CD4-positive, alpha-beta T cell treated with Interleukin-6 at 100 ng/mL for 8 hours (primary cell): Measurements from ENCODE around the gene ENDOV.

Experiments
- DNase-seq: peaks from one replicate; pipeline ENCODE4 v3.0.0-alpha.2; 2020; ENCODE audit warnings: mixed read lengths, low spot score

The ENDOV gene

DNA sequence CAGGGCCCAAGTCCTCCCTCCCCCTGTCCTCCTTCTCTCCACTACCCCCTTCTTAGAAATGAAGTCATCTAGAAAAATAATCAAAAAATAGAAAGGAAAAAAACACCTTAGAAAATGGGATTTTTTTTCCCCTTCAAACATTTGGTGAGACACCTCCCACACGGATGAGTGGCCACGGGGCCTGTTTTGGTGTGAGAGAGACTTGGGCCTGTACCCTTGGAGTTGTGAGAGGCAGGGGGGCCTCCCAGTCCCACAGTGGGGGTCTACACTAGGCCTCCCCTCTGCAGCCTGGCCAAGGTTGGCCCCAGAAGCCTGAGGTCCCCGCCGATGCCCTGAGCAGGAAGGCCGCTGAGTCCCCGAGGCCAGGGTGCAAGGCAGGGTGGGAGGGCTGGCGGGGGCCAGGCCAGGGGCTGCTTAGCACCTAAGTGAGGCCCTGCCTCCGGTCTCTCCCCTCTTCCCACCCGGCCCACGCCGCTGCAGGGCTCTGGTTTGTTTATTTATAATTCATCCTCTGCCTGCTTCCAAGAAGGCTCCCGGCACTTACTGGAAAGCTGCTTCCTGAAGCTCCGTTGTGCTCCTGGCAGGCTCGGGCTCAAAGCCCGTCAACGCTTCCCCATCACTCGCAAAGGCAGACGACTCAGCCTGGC, 35.1 kb downstream of the ENDOV start:
- no peak for DNase-seq

- DNase-seq: no peak
These were observed 36.3 kb downstream of the ENDOV start for GRCh38 chr17:80451104-80451775.

GRCh38 chr17:80452173-80452915, 37.4 kb downstream of the ENDOV start:
- no peak for DNase-seq

DNA sequence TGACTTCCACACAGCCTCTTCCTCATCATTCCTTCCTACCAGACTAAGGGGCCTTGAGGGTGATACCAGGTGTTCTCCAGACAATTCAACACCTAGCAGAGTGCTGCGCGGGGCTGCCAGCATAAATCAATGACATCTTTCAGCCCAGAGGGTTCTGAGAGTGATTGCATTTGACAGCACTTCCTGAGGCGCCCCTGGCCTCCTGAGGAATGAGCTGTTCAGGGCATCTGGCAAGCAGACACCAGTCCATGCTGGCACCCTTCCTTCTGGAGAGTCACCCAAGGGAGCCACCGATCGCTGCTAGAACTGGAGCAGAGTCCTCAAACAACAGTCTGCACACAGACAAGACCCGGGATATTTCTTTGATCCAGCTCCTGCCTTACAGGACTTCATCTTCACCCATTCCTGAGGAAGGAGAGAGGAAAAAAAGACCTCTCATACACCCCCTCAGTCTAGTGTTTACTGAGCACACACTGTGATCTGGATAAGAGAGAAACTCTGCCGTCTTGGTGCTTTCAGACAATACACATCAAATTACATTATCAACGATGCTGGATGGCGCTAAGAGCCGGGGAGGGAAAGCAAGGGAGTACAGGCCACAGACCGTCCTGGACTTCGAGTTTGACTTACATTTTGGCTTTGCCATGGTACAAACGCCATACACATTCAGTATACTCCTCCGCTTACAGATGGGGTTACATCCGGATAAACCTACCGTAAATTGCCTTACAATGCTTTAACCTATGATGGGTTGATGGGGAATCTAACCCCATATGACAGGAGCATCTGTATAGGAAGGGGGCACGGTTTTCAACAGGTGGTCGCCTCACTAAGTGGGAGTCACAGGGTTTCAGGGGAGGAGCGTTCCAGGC, 38.4 kb downstream of the ENDOV start:
- DNase-seq: no peak

DNA sequence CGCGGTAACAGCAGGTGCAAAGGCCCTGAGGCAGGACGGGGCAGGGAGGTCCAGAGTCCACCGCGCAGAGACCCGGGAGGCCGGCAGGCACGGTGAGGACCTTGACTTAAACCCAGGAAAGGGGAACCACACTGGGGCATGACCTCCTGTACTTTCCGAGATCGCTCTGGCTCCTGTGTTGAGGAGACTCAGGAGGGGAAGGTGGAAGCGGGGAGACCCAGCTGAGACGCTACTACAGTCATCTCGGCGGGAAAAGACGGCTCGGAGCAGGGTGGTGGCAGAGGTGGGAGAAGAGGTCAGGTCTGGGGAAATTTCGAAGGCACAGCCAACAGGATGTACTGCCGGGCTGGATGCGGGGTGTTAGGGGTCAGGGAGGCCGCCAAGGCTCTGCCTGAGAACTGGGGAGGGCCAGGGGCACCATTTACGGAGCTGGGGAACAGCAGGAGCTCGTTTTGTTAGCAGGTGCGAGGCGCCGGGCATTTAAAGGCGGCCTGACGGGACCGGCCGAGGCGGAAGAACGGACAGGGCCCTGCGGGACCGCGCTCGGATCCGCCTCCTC, 39.1 kb downstream of the ENDOV start:
- no peak for DNase-seq

DNA sequence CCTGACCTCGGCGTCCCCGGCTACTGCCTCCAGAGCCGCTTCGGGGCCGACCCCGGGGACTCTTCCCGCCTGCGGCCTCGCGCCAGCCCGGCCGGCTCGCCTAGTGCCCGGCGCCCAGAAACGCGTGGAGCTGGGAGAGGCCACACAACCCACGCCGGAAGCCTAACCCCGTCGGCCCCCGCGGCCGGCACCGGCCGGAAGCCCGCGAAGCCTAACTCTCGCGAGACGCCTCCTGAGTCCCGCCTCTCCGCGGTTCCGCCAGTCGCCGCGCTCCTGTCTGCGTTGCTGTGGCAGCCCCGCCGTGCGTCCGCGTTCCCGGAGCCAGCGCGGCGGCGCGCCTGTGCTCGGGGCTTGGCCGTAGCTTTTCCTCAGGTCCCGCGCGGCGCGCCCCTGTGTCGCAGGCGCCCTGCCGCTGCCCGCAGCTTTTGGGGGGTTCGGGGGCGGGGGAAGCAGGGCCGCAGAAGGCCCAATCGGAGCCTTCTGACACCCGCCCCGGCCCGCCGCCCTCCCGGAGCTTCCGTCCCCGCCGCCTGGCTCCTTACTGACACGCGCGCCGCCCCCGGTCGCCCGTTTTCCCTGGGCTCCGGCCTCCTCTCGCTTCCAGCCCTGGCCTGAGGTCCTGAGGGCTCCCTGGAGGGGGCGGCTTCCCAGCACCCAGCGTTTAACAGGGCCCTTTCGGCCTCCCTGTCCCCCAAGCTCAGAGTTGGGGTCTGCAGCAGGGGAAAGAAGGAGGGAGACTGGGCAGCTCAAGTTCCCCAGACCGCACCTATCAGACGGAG, 39.8 kb downstream of the ENDOV start:
- peak; percentile 97 for DNase-seq

GRCh38 chr17:80455336-80455710, 40.4 kb downstream of the ENDOV start:
- DNase-seq: no peak

- DNase-seq: no peak
These were observed 40.8 kb downstream of the ENDOV start for GRCh38 chr17:80455784-80456183.

DNA sequence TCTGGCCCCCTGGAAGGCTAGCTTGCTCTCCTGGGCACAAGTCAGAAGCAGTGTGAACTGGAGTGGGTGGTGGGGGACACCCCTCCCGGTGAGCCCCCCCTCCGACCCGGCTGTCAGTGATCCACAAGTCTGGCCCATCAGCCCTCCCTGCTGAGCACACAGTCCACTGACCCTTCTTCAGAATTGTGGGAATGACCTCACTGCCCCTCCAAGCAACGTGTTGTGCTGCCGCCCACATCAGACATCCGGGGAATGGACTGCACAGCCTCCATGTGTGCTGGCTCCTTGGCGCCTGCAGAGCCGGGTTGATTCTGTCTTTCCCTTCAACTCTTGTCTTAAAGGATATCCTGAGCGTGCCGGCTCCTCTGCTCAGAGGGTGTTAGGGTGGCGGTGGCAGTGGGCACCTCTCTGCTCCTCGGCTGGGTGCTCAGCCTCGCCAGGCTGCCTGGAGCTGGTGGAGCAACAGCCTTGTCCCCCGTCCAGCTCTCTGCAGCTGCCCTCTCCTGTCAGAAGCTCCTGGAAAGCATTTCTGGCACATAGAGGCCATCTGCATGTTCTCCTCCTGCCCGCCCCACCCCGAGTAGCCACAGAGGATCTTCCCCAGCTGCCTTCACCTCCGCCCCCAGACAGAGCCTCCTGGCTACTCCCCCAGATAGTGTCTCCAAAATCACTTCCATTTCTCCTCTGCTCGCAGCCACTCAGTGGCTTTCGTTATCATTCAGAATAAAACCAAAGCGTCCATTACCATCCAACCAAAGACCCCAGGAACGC, 41.7 kb downstream of the ENDOV start:
- DNase-seq: no peak

- DNase-seq: no peak
These were observed 42.4 kb downstream of the ENDOV start for GRCh38 chr17:80457236-80457856.

DNA sequence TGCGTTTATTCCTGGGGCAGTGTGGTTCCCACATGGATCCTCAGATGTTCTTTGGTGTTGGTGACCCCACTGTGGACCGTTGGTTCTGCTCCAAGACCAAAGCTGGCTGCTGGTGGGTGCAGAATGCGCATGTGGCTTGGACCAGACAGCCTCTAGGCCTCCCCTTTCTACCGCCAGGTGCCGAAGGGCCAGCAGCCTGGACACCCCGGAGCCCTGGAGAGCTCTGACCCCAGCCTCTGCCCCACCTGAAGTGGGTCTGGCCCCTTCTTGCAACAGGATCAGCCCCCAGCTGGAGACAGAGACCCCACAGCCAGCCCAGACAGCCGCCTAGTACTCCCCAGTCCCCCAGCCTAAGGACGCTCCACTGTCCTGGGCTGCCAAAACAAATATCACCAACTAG, 43.0 kb downstream of the ENDOV start:
- DNase-seq: no peak

DNA sequence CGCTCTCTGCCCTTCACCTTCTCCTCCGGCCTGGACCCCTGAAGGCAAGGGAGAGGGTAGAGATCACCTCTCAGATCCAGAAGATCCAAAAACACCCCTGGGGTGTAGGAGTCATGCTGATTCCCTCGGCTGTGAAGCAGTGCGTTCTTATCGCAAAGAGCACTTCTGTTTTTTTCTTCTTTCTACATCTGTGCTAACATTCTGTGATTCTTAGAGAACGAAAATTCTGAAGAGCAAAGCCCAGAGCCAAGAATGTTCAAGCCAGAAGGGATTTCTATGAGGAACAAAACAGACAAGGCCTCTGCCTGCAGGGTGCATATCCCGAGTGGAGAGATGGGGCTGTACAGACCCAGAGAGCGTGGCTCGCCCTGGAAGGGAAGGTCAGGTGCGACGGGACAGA, 44.3 kb downstream of the ENDOV start:
- DNase-seq: no peak

- no peak for DNase-seq
These were observed 45.5 kb downstream of the ENDOV start for GRCh38 chr17:80460429-80460834.

DNA sequence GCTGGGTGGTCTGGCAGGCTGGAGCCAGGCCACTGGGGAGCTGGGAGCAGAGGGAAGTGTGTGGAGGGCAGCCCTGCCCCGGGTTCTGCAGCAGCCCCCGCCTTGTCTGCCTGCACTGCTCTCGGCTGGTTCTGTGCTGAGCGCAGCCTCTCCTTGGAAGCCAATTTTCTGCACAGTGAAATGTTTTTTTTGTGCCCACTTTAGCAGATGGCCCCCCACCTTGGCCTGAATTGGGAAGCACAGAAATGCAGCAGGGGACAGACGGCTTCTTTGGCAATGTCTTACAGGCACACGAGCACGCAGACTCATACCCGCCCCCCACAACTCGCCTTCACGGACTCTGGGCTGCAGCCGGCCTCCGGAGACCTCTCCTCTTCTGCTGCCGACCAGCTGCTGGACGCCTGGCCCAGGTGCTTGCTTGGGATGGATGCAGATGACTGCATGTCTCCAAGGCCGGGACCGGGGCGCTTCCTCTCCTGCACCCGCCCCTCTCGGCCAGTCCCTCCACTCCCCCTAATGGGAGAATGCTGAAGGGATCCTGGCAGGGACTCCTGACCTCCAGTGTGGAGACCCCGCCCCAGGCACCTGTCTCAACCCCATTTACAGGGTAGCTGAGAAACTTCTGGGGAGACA, 46.7 kb downstream of the ENDOV start:
- no peak for DNase-seq

GRCh38 chr17:80463784-80464400, 48.9 kb downstream of the ENDOV start:
- no peak for DNase-seq

- no peak for DNase-seq
These were observed 49.5 kb downstream of the ENDOV start for GRCh38 chr17:80464486-80464885.

GRCh38 chr17:80465327-80465974, 50.5 kb downstream of the ENDOV start:
- no peak for DNase-seq

DNA sequence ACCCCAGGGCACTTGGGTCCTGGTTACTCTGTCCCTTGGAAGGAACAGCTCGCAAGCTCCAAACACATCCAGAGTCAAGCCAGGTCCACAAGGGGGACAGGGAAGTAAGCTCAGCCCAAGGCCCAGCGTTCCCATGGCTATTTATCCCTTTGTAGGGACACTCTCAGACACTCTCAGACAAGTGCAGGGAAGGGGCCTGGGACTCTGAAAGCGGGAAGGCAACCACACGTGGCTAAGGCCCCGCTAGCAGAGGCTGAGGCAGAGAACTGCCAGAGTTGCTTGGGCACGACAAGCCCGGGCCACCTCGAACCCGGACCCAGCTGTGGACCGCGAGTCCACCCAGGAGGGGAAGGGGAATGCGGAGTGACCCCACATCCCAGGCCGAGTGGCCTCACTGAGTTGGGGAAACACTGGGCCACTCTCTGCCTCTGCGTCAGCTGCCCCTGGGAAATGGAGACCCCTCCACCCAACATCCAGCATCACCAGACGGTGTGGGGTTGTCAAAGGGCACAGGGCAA, 51.3 kb downstream of the ENDOV start:
- DNase-seq: no peak
